ENCODE measurements around the gene MYO5A. TPM values are rescaled to one million over a fixed set of nuclear protein-coding genes. Genes with fewer than 3 reads are reported as not detected.
"Not testable (repeated sequence)": the region's sequence is repeated elsewhere in the genome, so short reads cannot be mapped to it uniquely, and the experiment has no call there.

MYO5A gene
- total RNA-seq, 6 donors from 2014 or later: 24.8 to 76.5 (median 35.5) TPM

DNA sequence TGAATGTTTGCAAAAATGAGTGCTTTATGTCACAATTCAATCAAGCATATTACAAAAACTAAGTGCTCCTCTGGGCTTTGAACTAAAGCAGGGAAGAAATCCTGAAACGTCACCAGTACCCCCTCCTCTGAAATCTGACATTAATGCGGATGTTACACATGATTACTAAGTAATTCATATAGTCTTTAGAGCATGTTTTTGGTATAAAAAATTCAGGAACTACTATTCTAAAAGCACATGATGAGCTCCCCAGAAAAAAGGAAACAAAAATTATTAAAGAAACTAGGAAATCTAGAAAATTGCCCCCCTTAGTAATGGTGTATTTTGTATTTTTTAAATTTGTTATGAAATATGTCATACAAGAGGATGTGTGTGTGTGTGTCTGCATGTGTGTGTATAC is 87.7 kb downstream of the MYO5A start:
- Histone ChIP-seq H3K36me3 (no peaks in the 10 kb centered on the region), H3K4me1 (no peaks in the 10 kb centered on the region), H3K27me3 (no peaks in the 10 kb centered on the region), H3K9me3 (no peaks in the 10 kb centered on the region), H3K27ac (no peak overlapping the region), H3K4me3 (no peak overlapping the region)
- DNase-seq (no peak), ATAC-seq (ENCODE audit: low FRiP score in 2 of 2) (peak in 1 of 2 donors; percentile 24)
- TF ChIP-seq EP300 (IDR thresholded peaks at IDR 0.05): no peak
- TF ChIP-seq, protein P1, sequence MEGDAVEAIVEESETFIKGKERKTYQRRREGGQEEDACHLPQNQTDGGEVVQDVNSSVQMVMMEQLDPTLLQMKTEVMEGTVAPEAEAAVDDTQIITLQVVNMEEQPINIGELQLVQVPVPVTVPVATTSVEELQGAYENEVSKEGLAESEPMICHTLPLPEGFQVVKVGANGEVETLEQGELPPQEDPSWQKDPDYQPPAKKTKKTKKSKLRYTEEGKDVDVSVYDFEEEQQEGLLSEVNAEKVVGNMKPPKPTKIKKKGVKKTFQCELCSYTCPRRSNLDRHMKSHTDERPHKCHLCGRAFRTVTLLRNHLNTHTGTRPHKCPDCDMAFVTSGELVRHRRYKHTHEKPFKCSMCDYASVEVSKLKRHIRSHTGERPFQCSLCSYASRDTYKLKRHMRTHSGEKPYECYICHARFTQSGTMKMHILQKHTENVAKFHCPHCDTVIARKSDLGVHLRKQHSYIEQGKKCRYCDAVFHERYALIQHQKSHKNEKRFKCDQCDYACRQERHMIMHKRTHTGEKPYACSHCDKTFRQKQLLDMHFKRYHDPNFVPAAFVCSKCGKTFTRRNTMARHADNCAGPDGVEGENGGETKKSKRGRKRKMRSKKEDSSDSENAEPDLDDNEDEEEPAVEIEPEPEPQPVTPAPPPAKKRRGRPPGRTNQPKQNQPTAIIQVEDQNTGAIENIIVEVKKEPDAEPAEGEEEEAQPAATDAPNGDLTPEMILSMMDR (IDR thresholded peaks at IDR 0.05): no peak
- no peak for TF ChIP-seq POLR2AphosphoS5 (IDR thresholded peaks at IDR 0.05)
- TF ChIP-seq POLR2A (IDR thresholded peaks at IDR 0.05): no peak
- 68% methylated on average over 2 of the region's 2 CpGs for WGBS, 2 donors

DNA sequence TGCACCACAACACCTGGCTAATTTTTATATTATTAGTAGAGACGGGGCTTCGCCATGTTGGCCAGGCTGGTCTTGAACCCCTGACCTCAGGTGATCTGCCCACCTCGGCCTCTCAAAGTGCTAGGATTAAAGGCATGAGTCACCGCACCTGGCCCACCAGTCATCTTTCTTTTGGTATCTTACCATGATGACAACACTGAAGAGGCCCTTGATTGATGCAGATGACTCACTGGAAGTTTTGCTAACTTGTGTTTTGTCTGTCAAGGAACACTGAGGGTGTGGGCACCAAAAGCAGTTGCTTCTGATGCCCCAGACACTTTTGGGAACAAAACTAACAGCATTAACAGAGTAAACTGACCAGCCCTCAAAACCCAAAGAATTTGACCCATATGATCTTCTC is 88.3 kb downstream of the MYO5A start:
- Histone ChIP-seq H3K27ac (no peak overlapping the region), H3K9me3 (no peaks in the 10 kb centered on the region), H3K27me3 (no peaks in the 10 kb centered on the region), H3K4me1 (no peaks in the 10 kb centered on the region), H3K4me3 (no peak overlapping the region), H3K36me3 (no peaks in the 10 kb centered on the region)
- TF ChIP-seq POLR2A (IDR thresholded peaks at IDR 0.05) (no peak), EP300 (IDR thresholded peaks at IDR 0.05) (no peak), POLR2AphosphoS5 (IDR thresholded peaks at IDR 0.05) (no peak)
- TF ChIP-seq, protein P1 (IDR thresholded peaks at IDR 0.05): no peak
- DNase-seq (no peak), ATAC-seq (ENCODE audit: low FRiP score in 2 of 2) (no peak)
- WGBS, 2 donors: 91% methylated on average over 4 of the region's 4 CpGs

- H3K4me1 ChIP-seq: no peaks in the 10 kb centered on the region
These were observed 89.2 kb downstream of the MYO5A start for GRCh38 chr15:52439470-52439869.

DNA sequence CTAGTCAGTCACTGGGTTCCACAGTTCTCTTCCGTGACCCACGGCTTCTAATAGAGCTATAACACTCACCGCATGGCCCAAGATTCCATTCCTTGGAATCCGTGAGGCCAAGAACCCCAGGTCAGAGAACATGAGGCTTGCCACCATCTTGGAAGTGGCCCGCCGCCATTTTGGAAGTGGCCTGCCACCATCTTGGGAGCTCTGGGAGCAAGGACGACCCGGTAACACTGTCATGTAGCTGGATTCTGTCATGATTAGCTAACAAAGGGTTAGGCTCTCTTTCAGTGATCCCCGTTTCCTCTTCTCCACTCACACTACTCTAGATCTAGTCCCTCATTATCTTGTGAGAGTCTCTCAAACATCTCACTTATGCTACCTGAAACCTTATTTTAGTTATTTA is 89.6 kb downstream of the MYO5A start:
- not testable (repeated sequence) for ATAC-seq (ENCODE audit: low FRiP score in 2 of 2); H3K36me3 ChIP-seq; H3K27me3 ChIP-seq; DNase-seq; H3K4me1 ChIP-seq; H3K27ac ChIP-seq; H3K4me3 ChIP-seq; H3K9me3 ChIP-seq
- WGBS, 2 donors: 96 to 98% methylated on average over 6 to 9 of the region's 9 CpGs

More at GRCh38 chr15:52439470-52439869, 89.2 kb downstream of the MYO5A start:
- H3K27me3 ChIP-seq: no peaks in the 10 kb centered on the region
- TF ChIP-seq, protein P1 (IDR thresholded peaks at IDR 0.05): no peak
- TF ChIP-seq POLR2A (IDR thresholded peaks at IDR 0.05): no peak
- no peak for TF ChIP-seq POLR2AphosphoS5 (IDR thresholded peaks at IDR 0.05)
- no peak for TF ChIP-seq EP300 (IDR thresholded peaks at IDR 0.05)
- no peaks in the 10 kb centered on the region for H3K36me3 ChIP-seq
- no peak for DNase-seq
- no peak overlapping the region for H3K4me3 ChIP-seq
- H3K9me3 ChIP-seq: no peaks in the 10 kb centered on the region
- ATAC-seq (ENCODE audit: low FRiP score in 2 of 2): no peak
- no peak overlapping the region for H3K27ac ChIP-seq

GRCh38 chr15:52438047-52438446 is 90.6 kb downstream of the MYO5A start:
- Histone ChIP-seq H3K36me3 (no peaks in the 10 kb centered on the region), H3K27me3 (no peaks in the 10 kb centered on the region), H3K4me3 (no peak overlapping the region), H3K9me3 (no peaks in the 10 kb centered on the region), H3K4me1 (no peaks in the 10 kb centered on the region), H3K27ac (peak overlapping the region in 1 of 4 donors; percentile 44)
- ATAC-seq (ENCODE audit: low FRiP score in 2 of 2) (peak in 1 of 2 donors; percentile 58), DNase-seq (peak in 1 of 2 donors; percentile 51)
- no peak for TF ChIP-seq POLR2A (IDR thresholded peaks at IDR 0.05)
- 60 to 74% methylated on average over 4 of the region's 4 CpGs for WGBS, 2 donors

DNA sequence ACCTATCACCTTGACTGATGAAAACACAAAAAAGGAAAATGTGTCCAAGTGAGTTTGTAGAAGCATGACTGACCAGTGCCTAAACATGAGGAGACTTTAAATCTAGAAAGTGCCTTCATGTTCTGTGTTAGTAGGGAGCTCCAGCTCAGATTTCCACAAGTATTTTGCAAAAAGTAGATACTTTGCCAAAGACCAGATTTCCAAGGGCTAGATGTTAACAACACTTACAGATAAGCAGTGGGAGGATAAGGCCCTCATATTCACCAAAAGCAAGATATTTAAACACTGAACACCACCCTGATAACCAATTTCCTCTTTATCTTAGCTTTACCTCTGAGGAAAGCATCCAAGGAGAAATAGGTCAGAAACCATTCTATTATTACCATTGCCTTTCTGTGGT is 91.0 kb downstream of the MYO5A start:
- Histone ChIP-seq H3K27ac (peak overlapping the region in 1 of 4 donors; percentile 22), H3K27me3 (no peaks in the 10 kb centered on the region), H3K4me1 (no peaks in the 10 kb centered on the region), H3K4me3 (no peak overlapping the region), H3K36me3 (no peaks in the 10 kb centered on the region), H3K9me3 (no peaks in the 10 kb centered on the region)
- DNase-seq: no peak
- TF ChIP-seq EP300 (IDR thresholded peaks at IDR 0.05) (no peak), POLR2A (IDR thresholded peaks at IDR 0.05) (no peak), POLR2AphosphoS5 (IDR thresholded peaks at IDR 0.05) (no peak)
- TF ChIP-seq, protein P1 (IDR thresholded peaks at IDR 0.05): no peak
- ATAC-seq (ENCODE audit: low FRiP score in 2 of 2): no peak
